GM12892 (cell line): Measurements from ENCODE around the gene PPP1R9A.

Source experiments
- POLR2A ChIP-seq: IDR thresholded peaks from 2 replicates; pipeline ENCODE4 v1.6.1; 2011; ENCODE audit warnings: low read depth, low read length, control low read depth
- TAF1 ChIP-seq: IDR thresholded peaks from 2 replicates; pipeline ENCODE4 v1.6.1; 2011; ENCODE audit warnings: low read depth, mild to moderate bottlenecking, control low read depth, low read length, borderline replicate concordance

DNA sequence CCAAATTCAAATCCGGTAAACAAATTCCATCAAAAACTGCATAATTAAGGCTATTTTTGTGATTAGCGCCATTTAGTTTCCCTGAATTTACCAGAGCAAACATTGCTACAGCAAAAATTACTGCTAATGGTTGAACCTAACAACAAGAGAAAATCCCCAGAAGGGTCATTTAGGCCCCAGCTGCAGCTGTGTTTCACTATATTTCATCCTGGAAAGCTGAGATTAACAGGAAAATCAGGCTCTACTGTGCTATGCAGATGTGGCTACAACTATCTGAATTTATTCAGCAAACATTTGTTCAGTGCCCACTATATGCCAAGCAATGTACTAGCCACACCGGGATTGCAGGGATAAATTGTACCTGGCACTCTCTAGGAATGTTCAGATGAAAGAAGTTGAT lies 312.9 kb downstream of the PPP1R9A start:
- TF ChIP-seq POLR2A, result no peak
- no peak for TF ChIP-seq TAF1
